ENCODE measurements around the gene ENSA. TPM values are rescaled to one million over a fixed set of nuclear protein-coding genes. Genes with fewer than 3 reads are reported as not detected.

ENSA gene
- total RNA-seq (10 to 100 TPM; 53.2 to 57.3 TPM), polyA plus RNA-seq (10 to 100 TPM; 19.0 to 59.8 TPM)

GRCh38 chr1:150629115-150629928, at the start of gene ENSA:
TSS of gene ENSA (minus strand) at chr1:150629612. CDS start at chr1:150629470, 142 bp downstream.
- DNase-seq (ENCODE audit: low spot score) = peak; percentile 93
- H3K27me3 ChIP-seq (ENCODE audit: control insufficient read depth in 4 of 4, insufficient read depth in 4 of 4, low read length in 3 of 4) = no peaks in the 10 kb centered on the region
- H3K9ac ChIP-seq (ENCODE audit: low read depth in 1 of 2, low read length in 2 of 2) = peak within 1 kb of the TSS; percentile 80 to 92
- H3K4me3 ChIP-seq (ENCODE audit: low read depth in 1 of 3, low read length in 3 of 3) = peak within 1 kb of the TSS; percentile 60 to 94 (median 72)
- H3K4me1 ChIP-seq (ENCODE audit: control insufficient read depth in 4 of 4, insufficient read depth in 4 of 4, low read length in 3 of 4) = peaks cover 5 to 19% (median 9%) of the 10 kb centered on the region in 4 donors
- TF ChIP-seq RXRA (IDR thresholded peaks at IDR 0.05) = peak; percentile 17 to 18
- peak; percentile 19 for TF ChIP-seq ZBTB33 (IDR thresholded peaks at IDR 0.05)
- TF ChIP-seq CTCF (IDR thresholded peaks at IDR 0.05; ENCODE audit: low read depth, low read length, missing input control) = no peak
- peak; percentile 81 for TF ChIP-seq REST (IDR thresholded peaks at IDR 0.05)
- TF ChIP-seq MAX (IDR thresholded peaks at IDR 0.05) = peak; percentile 21
- TF ChIP-seq GABPA (IDR thresholded peaks at IDR 0.05 in 1 of 2, conservative IDR thresholded peaks at IDR 0.05 in 1 of 2) = peak in 1 of 2 donors; percentile 30
- no peak for TF ChIP-seq ATF3 (IDR thresholded peaks at IDR 0.05)
- TF ChIP-seq HNF4G (IDR thresholded peaks at IDR 0.05) = no peak
- TF ChIP-seq FOXA1 (IDR thresholded peaks at IDR 0.05) = no peak
- no peak for TF ChIP-seq FOXA2 (IDR thresholded peaks at IDR 0.05)
- TF ChIP-seq YY1 (IDR thresholded peaks at IDR 0.05) = peak; percentile 100
- peak; percentile 78 for TF ChIP-seq TAF1 (conservative IDR thresholded peaks at IDR 0.05)
- TF ChIP-seq EGR1 (IDR thresholded peaks at IDR 0.05; ENCODE audit: low read depth in 2 of 2) = no peak
- peak; percentile 51 to 72 for TF ChIP-seq JUND (IDR thresholded peaks at IDR 0.05)
- TF ChIP-seq SP1 (IDR thresholded peaks at IDR 0.05) = peak; percentile 90
- peak; percentile 3 to 28 for TF ChIP-seq RAD21 (IDR thresholded peaks at IDR 0.05)
- TF ChIP-seq NR2F2 (IDR thresholded peaks at IDR 0.05) = no peak
- TF ChIP-seq HNF4A (conservative IDR thresholded peaks at IDR 0.05) = peak in 1 of 2 donors; percentile 13
- WGBS = under 1% methylated on average over 49 of the region's 49 CpGs
- H3K9me3 ChIP-seq (ENCODE audit: control insufficient read depth in 4 of 4, low read length in 3 of 4) = no peaks in the 10 kb centered on the region
- H3K27ac ChIP-seq (ENCODE audit: low read depth in 1 of 2, low read length in 2 of 2) = peak within 1 kb of the TSS; percentile 95 to 97
- H3K36me3 ChIP-seq (ENCODE audit: control insufficient read depth in 4 of 4, insufficient read depth in 3 of 4, low read depth in 1 of 4, low read length in 3 of 4) = peaks cover 7 to 26% (median 22%) of the 10 kb centered on the region in 4 donors
